Measurements from ENCODE around the gene CRB3. TPM values are rescaled to one million over a fixed set of nuclear protein-coding genes. Genes with fewer than 3 reads are reported as not detected.
A peak's percentile ranks its signal among the peaks of the same experiment; 100 is the strongest.

The CRB3 gene
- total and polyA plus RNA-seq, 2 of the 8 experiments (the other 6 are each of a cell fraction or from before 2014, with no cell fraction given), result 21.1 to 24.6 TPM

GRCh38 chr19:6424195-6424938 is 39.7 kb upstream of the CRB3 start, which contains the start of gene KHSRP (continued):
- TF ChIP-seq, protein P1, sequence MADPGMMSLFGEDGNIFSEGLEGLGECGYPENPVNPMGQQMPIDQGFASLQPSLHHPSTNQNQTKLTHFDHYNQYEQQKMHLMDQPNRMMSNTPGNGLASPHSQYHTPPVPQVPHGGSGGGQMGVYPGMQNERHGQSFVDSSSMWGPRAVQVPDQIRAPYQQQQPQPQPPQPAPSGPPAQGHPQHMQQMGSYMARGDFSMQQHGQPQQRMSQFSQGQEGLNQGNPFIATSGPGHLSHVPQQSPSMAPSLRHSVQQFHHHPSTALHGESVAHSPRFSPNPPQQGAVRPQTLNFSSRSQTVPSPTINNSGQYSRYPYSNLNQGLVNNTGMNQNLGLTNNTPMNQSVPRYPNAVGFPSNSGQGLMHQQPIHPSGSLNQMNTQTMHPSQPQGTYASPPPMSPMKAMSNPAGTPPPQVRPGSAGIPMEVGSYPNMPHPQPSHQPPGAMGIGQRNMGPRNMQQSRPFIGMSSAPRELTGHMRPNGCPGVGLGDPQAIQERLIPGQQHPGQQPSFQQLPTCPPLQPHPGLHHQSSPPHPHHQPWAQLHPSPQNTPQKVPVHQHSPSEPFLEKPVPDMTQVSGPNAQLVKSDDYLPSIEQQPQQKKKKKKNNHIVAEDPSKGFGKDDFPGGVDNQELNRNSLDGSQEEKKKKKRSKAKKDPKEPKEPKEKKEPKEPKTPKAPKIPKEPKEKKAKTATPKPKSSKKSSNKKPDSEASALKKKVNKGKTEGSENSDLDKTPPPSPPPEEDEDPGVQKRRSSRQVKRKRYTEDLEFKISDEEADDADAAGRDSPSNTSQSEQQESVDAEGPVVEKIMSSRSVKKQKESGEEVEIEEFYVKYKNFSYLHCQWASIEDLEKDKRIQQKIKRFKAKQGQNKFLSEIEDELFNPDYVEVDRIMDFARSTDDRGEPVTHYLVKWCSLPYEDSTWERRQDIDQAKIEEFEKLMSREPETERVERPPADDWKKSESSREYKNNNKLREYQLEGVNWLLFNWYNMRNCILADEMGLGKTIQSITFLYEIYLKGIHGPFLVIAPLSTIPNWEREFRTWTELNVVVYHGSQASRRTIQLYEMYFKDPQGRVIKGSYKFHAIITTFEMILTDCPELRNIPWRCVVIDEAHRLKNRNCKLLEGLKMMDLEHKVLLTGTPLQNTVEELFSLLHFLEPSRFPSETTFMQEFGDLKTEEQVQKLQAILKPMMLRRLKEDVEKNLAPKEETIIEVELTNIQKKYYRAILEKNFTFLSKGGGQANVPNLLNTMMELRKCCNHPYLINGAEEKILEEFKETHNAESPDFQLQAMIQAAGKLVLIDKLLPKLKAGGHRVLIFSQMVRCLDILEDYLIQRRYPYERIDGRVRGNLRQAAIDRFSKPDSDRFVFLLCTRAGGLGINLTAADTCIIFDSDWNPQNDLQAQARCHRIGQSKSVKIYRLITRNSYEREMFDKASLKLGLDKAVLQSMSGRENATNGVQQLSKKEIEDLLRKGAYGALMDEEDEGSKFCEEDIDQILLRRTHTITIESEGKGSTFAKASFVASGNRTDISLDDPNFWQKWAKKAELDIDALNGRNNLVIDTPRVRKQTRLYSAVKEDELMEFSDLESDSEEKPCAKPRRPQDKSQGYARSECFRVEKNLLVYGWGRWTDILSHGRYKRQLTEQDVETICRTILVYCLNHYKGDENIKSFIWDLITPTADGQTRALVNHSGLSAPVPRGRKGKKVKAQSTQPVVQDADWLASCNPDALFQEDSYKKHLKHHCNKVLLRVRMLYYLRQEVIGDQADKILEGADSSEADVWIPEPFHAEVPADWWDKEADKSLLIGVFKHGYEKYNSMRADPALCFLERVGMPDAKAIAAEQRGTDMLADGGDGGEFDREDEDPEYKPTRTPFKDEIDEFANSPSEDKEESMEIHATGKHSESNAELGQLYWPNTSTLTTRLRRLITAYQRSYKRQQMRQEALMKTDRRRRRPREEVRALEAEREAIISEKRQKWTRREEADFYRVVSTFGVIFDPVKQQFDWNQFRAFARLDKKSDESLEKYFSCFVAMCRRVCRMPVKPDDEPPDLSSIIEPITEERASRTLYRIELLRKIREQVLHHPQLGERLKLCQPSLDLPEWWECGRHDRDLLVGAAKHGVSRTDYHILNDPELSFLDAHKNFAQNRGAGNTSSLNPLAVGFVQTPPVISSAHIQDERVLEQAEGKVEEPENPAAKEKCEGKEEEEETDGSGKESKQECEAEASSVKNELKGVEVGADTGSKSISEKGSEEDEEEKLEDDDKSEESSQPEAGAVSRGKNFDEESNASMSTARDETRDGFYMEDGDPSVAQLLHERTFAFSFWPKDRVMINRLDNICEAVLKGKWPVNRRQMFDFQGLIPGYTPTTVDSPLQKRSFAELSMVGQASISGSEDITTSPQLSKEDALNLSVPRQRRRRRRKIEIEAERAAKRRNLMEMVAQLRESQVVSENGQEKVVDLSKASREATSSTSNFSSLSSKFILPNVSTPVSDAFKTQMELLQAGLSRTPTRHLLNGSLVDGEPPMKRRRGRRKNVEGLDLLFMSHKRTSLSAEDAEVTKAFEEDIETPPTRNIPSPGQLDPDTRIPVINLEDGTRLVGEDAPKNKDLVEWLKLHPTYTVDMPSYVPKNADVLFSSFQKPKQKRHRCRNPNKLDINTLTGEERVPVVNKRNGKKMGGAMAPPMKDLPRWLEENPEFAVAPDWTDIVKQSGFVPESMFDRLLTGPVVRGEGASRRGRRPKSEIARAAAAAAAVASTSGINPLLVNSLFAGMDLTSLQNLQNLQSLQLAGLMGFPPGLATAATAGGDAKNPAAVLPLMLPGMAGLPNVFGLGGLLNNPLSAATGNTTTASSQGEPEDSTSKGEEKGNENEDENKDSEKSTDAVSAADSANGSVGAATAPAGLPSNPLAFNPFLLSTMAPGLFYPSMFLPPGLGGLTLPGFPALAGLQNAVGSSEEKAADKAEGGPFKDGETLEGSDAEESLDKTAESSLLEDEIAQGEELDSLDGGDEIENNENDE (IDR thresholded peaks at IDR 0.05; ENCODE audit: insufficient replicate concordance, low read length), result no peak
- TF ChIP-seq MAFK (IDR thresholded peaks at IDR 0.05; ENCODE audit: low read depth, low read length) (no peak), TCF12 (IDR thresholded peaks at IDR 0.05; ENCODE audit: low read depth, low read length) (no peak), SAP30 (IDR thresholded peaks at IDR 0.05; ENCODE audit: insufficient read depth, insufficient replicate concordance, low read length) (no peak), GTF2F1 (IDR thresholded peaks at IDR 0.05; ENCODE audit: borderline replicate concordance, low read depth, low read length) (no peak), PHF8 (conservative IDR thresholded peaks at IDR 0.05; ENCODE audit: low read depth, low read length) (peak; percentile 79), RBBP5 (IDR thresholded peaks at IDR 0.05; ENCODE audit: borderline replicate concordance, low read depth, low read length) (no peak), FOSL1 (IDR thresholded peaks at IDR 0.05; ENCODE audit: insufficient read depth, low read depth, low read length) (no peak)
- TF ChIP-seq, protein P2, sequence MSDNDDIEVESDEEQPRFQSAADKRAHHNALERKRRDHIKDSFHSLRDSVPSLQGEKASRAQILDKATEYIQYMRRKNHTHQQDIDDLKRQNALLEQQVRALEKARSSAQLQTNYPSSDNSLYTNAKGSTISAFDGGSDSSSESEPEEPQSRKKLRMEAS (IDR thresholded peaks at IDR 0.05), result peak; percentile 26; the same call in 1 of the 2 replicates

All from H1 (cell line).